PC-3 (cell line): ENCODE data around the gene CXCL13. TPM values are rescaled to one million over a fixed set of nuclear protein-coding genes. Genes with fewer than 3 reads are reported as not detected.
"Not testable (repeated sequence)": the region's sequence is repeated elsewhere in the genome, so short reads cannot be mapped to it uniquely, and the experiment has no call there.

Source experiments
- ATAC-seq: fragments of 200-7000 bp; cut with Tn5 transposase; 2 replicates; pipeline ENCODE4 v1.9.1; 2020; ENCODE audit warnings: mild to moderate bottlenecking, moderate library complexity
- BruUV-seq: library from RNA; stranded (reverse); fragments of 400-500 nt; replicated peaks from 2 replicates; lab custom pipeline; 2021; lab: Mats Ljungman, UMichigan
- CTCF ChIA-PET: fragments of 300-600 bp; sonication (Branson Sonifier 250); formaldehyde crosslinking; loops from one replicate; lab custom pipeline; 2022; ENCODE audit warnings: antibody characterized with exemption; lab: Charles Lee
- POLR2A ChIA-PET: fragments of 300-600 bp; sonication (Branson Sonifier 250); formaldehyde crosslinking; loops from one replicate; lab custom pipeline; 2022; ENCODE audit warnings: antibody characterized with exemption; ENCODE audit not compliant: unreplicated experiment; lab: Charles Lee
- DNase-seq: peaks from one replicate; pipeline ENCODE4 v3.0.0-alpha.2; 2015
- H2AFZ ChIP-seq: fragments of 300-600 bp; sonication (generic); 2 replicates; pipeline ENCODE4 v1.6.0; 2016; ENCODE audit warnings: antibody characterized with exemption, low read length
- H3F3A ChIP-seq: fragments of 300-600 bp; sonication (generic); one replicate; pipeline ENCODE4 v1.6.0; 2017; ENCODE audit warnings: antibody characterized with exemption, low read length, control low read depth, mild to moderate bottlenecking; ENCODE audit not compliant: unreplicated experiment
- H3K27ac ChIP-seq: fragments of 300-600 bp; sonication (generic); 2 replicates; pipeline ENCODE4 v1.5.1; 2016; ENCODE audit warnings: mild to moderate bottlenecking, low read length
- H3K27me3 ChIP-seq: fragments of 300-600 bp; sonication (generic); 2 replicates; pipeline ENCODE4 v1.6.1; 2016; ENCODE audit warnings: low read length, mixed read lengths
- H3K36me3 ChIP-seq: fragments of 300-600 bp; sonication (generic); 2 replicates; pipeline ENCODE4 v1.6.1; 2016; ENCODE audit warnings: low read depth, mixed run types, low read length, mixed read lengths
- H3K4me1 ChIP-seq: fragments of 300-600 bp; sonication (generic); 2 replicates; pipeline ENCODE4 v1.5.1; 2016; ENCODE audit warnings: low read length; ENCODE audit not compliant: insufficient read depth
- H3K4me2 ChIP-seq: fragments of 300-600 bp; sonication (generic); 2 replicates; pipeline ENCODE4 v1.6.0; 2016; ENCODE audit warnings: low read length
- H3K4me3 ChIP-seq: fragments of 300-600 bp; sonication (generic); 2 replicates; pipeline ENCODE4 v1.5.1; 2016; ENCODE audit warnings: mild to moderate bottlenecking, low read length, mixed read lengths
- H3K79me2 ChIP-seq: fragments of 300-600 bp; sonication (generic); 2 replicates; pipeline ENCODE4 v1.6.1; 2017; ENCODE audit warnings: low read length, mixed read lengths
- H3K9ac ChIP-seq: fragments of 300-600 bp; sonication (generic); 2 replicates; pipeline ENCODE4 v1.6.0; 2016; ENCODE audit warnings: mild to moderate bottlenecking, low read length
- H3K9me2 ChIP-seq: fragments of 300-600 bp; sonication (generic); replicated peaks from 2 replicates; pipeline ENCODE4 v1.6.1; 2016; ENCODE audit warnings: mixed run types, low read length, mixed read lengths
- H3K9me3 ChIP-seq: fragments of 300-600 bp; sonication (generic); 2 replicates; pipeline ENCODE4 v1.6.1; 2016; ENCODE audit warnings: low read length, mixed read lengths
- H4K20me1 ChIP-seq: fragments of 300-600 bp; sonication (generic); 2 replicates; pipeline ENCODE4 v1.6.1; 2016; ENCODE audit warnings: low read length, mixed read lengths
- CTCF ChIP-seq: fragments of 300-600 bp; sonication (generic); conservative IDR thresholded peaks from 2 replicates; pipeline ENCODE4 v1.5.1; 2017; ENCODE audit warnings: antibody characterized with exemption, low read depth, mild to moderate bottlenecking, low read length
- EZH2 ChIP-seq: fragments of 300-600 bp; sonication (generic); IDR thresholded peaks from one replicate; pipeline ENCODE4 v1.6.1; 2017; ENCODE audit warnings: antibody characterized with exemption, mild to moderate bottlenecking, low read length; ENCODE audit not compliant: unreplicated experiment
- EZH2phosphoT487 ChIP-seq: fragments of 300-600 bp; sonication (generic); IDR thresholded peaks from 2 replicates; pipeline ENCODE4 v1.6.1; 2018; ENCODE audit warnings: mild to moderate bottlenecking, antibody characterized with exemption, low read length, borderline replicate concordance
- intact Hi-C: fragments of 100-400 bp; cut with micrococcal nuclease; formaldehyde crosslinking; loops from 2 replicates; pipeline ENCODE4 v1.9.0; 2023
- total RNA-seq: library from RNA; depleted of rRNA; stranded (reverse); fragments of >200 nt; gene quantifications from 2 replicates; pipeline ENCODE4 v1.2.3, GENCODE V29; 2014

Gene CXCL13
- total RNA-seq, 1 experiment from 2014 or later: not detected

- TF ChIP-seq EZH2: no peak
- no peak for TF ChIP-seq CTCF
- no peak for TF ChIP-seq EZH2phosphoT487
- H3K36me3 ChIP-seq: no peaks in the 10 kb centered on the region
- no peaks in the 10 kb centered on the region for H3K9me2 ChIP-seq
- H3K4me2 ChIP-seq: no peak overlapping the region
- no peak overlapping the region for H3K27ac ChIP-seq
- H3F3A ChIP-seq: no peaks in the 10 kb centered on the region
- no peaks in the 10 kb centered on the region for H3K79me2 ChIP-seq
- no TSS peak for BruUV-seq
- ATAC-seq (no peak), DNase-seq (no peak)
- H4K20me1 ChIP-seq: no peaks in the 10 kb centered on the region
- H2AFZ ChIP-seq: no peak overlapping the region
- H3K9me3 ChIP-seq: no peaks in the 10 kb centered on the region
- ChIA-PET CTCF (no interaction called here), POLR2A (no interaction called here)
- H3K4me1 ChIP-seq: no peaks in the 10 kb centered on the region
- intact Hi-C loops: no loop called here
- no peak overlapping the region for H3K9ac ChIP-seq
- H3K4me3 ChIP-seq: no peak overlapping the region
- no peaks in the 10 kb centered on the region for H3K27me3 ChIP-seq
Measured at GRCh38 chr4:77564231-77564630, 41.4 kb upstream of the CXCL13 start.

GRCh38 chr4:77566148-77566547 is 39.5 kb upstream of the CXCL13 start:
- H3K4me3 ChIP-seq: no peak overlapping the region
- TF ChIP-seq EZH2 (no peak), EZH2phosphoT487 (no peak), CTCF (no peak)
- H4K20me1 ChIP-seq: no peaks in the 10 kb centered on the region
- H3K4me2 ChIP-seq: no peak overlapping the region
- intact Hi-C loops: no loop called here
- H3K27me3 ChIP-seq: no peaks in the 10 kb centered on the region
- H3F3A ChIP-seq: no peaks in the 10 kb centered on the region
- ChIA-PET CTCF (no interaction called here), POLR2A (no interaction called here)
- no peaks in the 10 kb centered on the region for H3K79me2 ChIP-seq
- H3K27ac ChIP-seq: no peak overlapping the region
- no peaks in the 10 kb centered on the region for H3K4me1 ChIP-seq
- DNase-seq (peak; percentile 11), ATAC-seq (no peak)
- BruUV-seq: no TSS peak
- H2AFZ ChIP-seq: 0 out of 2 replicates have a peak overlapping the region, but pooled peaks have one; percentile 19
- H3K36me3 ChIP-seq: no peaks in the 10 kb centered on the region
- H3K9me2 ChIP-seq: no peaks in the 10 kb centered on the region
- H3K9me3 ChIP-seq: no peaks in the 10 kb centered on the region
- H3K9ac ChIP-seq: no peak overlapping the region

GRCh38 chr4:77567549-77567948 is 38.1 kb upstream of the CXCL13 start:
- ChIA-PET CTCF (no interaction called here), POLR2A (no interaction called here)
- BruUV-seq: no TSS peak
- Histone ChIP-seq H3K9me3 (no peaks in the 10 kb centered on the region), H3K4me2 (no peak overlapping the region), H3K36me3 (no peaks in the 10 kb centered on the region), H4K20me1 (no peaks in the 10 kb centered on the region), H3K9ac (no peak overlapping the region), H3K9me2 (no peaks in the 10 kb centered on the region), H3F3A (no peaks in the 10 kb centered on the region), H3K4me1 (no peaks in the 10 kb centered on the region), H2AFZ (no peak overlapping the region), H3K27me3 (no peaks in the 10 kb centered on the region), H3K4me3 (no peak overlapping the region), H3K79me2 (no peaks in the 10 kb centered on the region), H3K27ac (no peak overlapping the region)
- intact Hi-C loops: no loop called here
- no peak for ATAC-seq
- no peak for DNase-seq
- no peak for TF ChIP-seq EZH2
- no peak for TF ChIP-seq EZH2phosphoT487
- no peak for TF ChIP-seq CTCF

GRCh38 chr4:77570508-77571214 is 35.0 kb upstream of the CXCL13 start:
- H3K27ac ChIP-seq, H4K20me1 ChIP-seq, CTCF ChIA-PET, DNase-seq, H3K36me3 ChIP-seq, intact Hi-C loops, POLR2A ChIA-PET, H3K9ac ChIP-seq, H3K4me3 ChIP-seq, BruUV-seq, H3K9me2 ChIP-seq, H2AFZ ChIP-seq, H3K79me2 ChIP-seq, H3K4me2 ChIP-seq, H3K27me3 ChIP-seq, H3F3A ChIP-seq, H3K4me1 ChIP-seq, H3K9me3 ChIP-seq, ATAC-seq: not testable (repeated sequence)
